Lung microvascular endothelial cell (primary cell): Measurements from ENCODE around the gene FTO. TPM values are rescaled to one million over a fixed set of nuclear protein-coding genes. Genes with fewer than 3 reads are reported as not detected.

Source experiments
- DNase-seq, 2 donors: peaks; one replicate each; pipeline versions ENCODE4 v3.0.0 to v3.0.0-alpha.2; 2010; ENCODE audit warnings: low read depth in 2 of 2
- total RNA-seq: library from RNA; depleted of rRNA; stranded (reverse); fragments of >200 nt; gene quantifications from 2 replicates; pipeline ENCODE4 v1.2.1, GENCODE V29; 2014

Gene FTO
- total RNA-seq, 1 donor from 2014 or later, result 46.6 TPM

- DNase-seq, result no peak
Measured at GRCh38 chr16:53960050-53960812, 256.3 kb downstream of the FTO start.

- DNase-seq, result no peak
Measured at GRCh38 chr16:53960954-53961616, 257.1 kb downstream of the FTO start.

GRCh38 chr16:53962041-53962440 lies 258.1 kb downstream of the FTO start:
- no peak for DNase-seq

- DNase-seq, result no peak
Measured at GRCh38 chr16:53964145-53964790, 260.3 kb downstream of the FTO start.

GRCh38 chr16:53966821-53967571 lies 263.0 kb downstream of the FTO start:
- DNase-seq, result no peak

GRCh38 chr16:53967572-53967971 lies 263.6 kb downstream of the FTO start:
- DNase-seq, result no peak

GRCh38 chr16:53968454-53968853 lies 264.5 kb downstream of the FTO start:
- no peak for DNase-seq

GRCh38 chr16:53968896-53969295 lies 264.9 kb downstream of the FTO start:
- DNase-seq, result no peak

- no peak for DNase-seq
Measured at GRCh38 chr16:53971616-53972015, 267.7 kb downstream of the FTO start.

GRCh38 chr16:53973021-53973420 lies 269.1 kb downstream of the FTO start:
- DNase-seq, result no peak

- no peak for DNase-seq
Measured at GRCh38 chr16:53974484-53975080, 270.6 kb downstream of the FTO start.

- DNase-seq, result no peak
Measured at GRCh38 chr16:53980675-53981074, 276.7 kb downstream of the FTO start.

GRCh38 chr16:53982631-53983042 lies 278.7 kb downstream of the FTO start:
- DNase-seq, result peak in 1 of 2 donors; percentile 75

GRCh38 chr16:53984936-53985335 lies 281.0 kb downstream of the FTO start:
- no peak for DNase-seq

GRCh38 chr16:53985861-53986260 lies 281.9 kb downstream of the FTO start:
- no peak for DNase-seq

- no peak for DNase-seq
Measured at GRCh38 chr16:53986793-53987192, 282.8 kb downstream of the FTO start.

- no peak for DNase-seq
Measured at GRCh38 chr16:53988136-53988535, 284.2 kb downstream of the FTO start.

- DNase-seq, result no peak
Measured at GRCh38 chr16:53989597-53989996, 285.6 kb downstream of the FTO start.

- peak in 1 of 2 donors; percentile 14 for DNase-seq
Measured at GRCh38 chr16:53991754-53992378, 287.9 kb downstream of the FTO start.

GRCh38 chr16:53995378-53995777 lies 291.4 kb downstream of the FTO start:
- no peak for DNase-seq

- no peak for DNase-seq
Measured at GRCh38 chr16:53996961-53997360, 293.0 kb downstream of the FTO start.
